HG03066 (cell line): ENCODE data around the gene CSRNP3.
"Not testable (repeated sequence)": the region's sequence is repeated elsewhere in the genome, so short reads cannot be mapped to it uniquely, and the experiment has no call there.

Experiments
- ATAC-seq: cut with Tn5 transposase; IDR thresholded peaks from one replicate; pipeline ENCODE4 v1.9.1; 2021; ENCODE audit warnings: low read depth; ENCODE audit not compliant: unreplicated experiment

Gene CSRNP3

GRCh38 chr2:165582863-165583506, 113.5 kb downstream of the CSRNP3 start:
- ATAC-seq: no peak

DNA sequence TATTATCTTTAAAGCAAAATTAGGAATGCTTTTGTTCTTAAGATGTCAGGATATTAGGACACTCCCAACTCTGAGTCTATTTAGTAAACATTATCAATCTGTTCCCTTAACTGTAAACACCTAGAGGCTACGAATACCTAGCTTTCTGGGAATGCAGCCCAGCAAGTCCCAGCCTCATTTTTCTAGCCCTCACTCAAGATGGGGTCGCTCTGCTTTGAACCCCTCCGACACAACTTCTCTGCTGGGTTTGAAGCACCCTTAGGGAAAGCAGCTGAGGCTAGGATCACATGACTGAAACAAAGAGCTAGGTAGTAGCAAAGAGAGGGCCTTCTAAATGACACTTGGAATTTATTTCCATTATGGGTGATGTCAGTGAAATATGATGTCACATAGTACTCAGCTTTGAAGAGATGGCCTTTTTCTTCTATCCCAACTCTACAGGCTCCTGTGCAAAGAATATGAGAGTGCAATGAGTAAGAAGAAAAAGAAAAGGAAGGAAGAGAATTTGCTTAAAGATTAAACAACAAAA, 114.7 kb downstream of the CSRNP3 start:
- no peak for ATAC-seq

DNA sequence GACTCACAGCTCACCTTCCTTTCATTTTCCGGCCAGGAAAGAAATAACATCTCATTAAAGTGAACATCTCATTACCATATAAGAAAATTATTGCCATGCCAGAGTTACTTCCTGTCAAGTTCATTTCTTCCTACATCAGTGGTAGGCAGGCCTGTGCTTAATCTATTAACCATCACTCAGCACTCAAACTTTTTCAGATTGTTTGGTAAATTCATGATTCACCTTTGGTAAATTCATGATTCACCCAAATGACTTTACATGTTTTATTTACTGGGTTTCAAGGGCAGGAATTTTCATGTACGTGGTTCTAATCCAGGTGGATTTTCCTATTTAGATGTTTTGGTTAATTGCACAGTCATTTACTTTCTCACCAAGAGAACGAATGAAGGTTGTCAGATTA, 116.5 kb downstream of the CSRNP3 start:
- ATAC-seq: no peak

GRCh38 chr2:165587335-165587938, 117.9 kb downstream of the CSRNP3 start:
- ATAC-seq: peak; percentile 72

GRCh38 chr2:165590999-165591398, 121.5 kb downstream of the CSRNP3 start:
- ATAC-seq: not testable (repeated sequence)

DNA sequence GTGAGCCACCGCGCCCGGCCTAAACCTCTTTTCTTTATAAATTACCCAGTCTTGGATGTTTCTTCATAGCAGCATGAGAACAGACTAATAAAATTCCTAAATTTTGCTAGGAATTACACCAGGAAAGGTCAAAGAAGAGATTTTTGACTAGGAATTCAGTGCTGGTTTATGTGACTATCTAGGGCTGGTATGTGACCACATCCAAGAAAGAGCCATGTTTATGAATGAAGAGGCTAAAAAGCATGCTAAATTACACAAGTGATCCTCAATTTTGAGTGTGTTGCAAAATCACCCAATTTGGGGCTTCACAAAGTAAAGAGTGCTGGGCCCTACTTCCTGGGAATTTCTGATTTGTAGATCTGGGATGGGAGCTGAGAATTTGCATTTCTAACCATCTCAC, 123.6 kb downstream of the CSRNP3 start:
- no peak for ATAC-seq

GRCh38 chr2:165594231-165594934, 124.9 kb downstream of the CSRNP3 start:
- no peak for ATAC-seq

- ATAC-seq: peak; percentile 89
These were observed 125.4 kb downstream of the CSRNP3 start for GRCh38 chr2:165594935-165595255.

GRCh38 chr2:165596788-165597187, 127.3 kb downstream of the CSRNP3 start:
- no peak for ATAC-seq

DNA sequence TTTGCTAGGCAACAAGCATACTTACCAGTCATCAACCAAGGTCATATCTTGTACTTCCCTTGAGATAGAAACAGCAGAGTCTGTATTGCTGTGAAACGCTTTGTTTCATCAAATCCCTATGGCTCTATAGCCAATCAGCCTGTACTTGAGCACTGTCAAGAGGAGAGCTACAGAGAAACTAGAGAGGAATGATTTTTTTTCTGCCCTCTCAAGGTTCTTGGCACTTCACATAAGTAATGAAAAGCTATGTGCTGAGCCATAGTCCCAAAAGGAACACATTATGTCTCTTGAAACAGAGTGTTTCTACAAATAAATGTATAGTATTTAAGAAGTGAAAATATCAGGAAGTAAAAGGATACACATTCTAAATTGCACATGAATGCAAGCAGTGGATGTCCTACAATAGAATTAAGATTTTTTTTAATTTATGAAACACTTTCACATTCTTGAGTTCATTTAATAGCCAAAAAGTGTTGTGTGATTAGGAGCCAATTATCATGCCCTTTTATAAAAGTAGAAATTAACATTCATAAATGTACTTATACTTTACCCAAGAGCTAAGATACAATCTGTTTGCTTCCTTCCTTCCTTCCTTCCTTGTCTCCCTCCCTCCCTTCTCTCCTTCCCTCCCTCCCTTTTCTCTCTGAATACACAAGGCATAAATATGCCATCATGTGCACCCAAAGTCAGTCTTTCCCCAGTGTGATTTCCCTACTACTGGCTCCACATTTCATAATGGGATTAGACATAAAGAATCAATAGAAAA, 131.8 kb downstream of the CSRNP3 start:
- ATAC-seq: no peak

GRCh38 chr2:165601928-165602521, 132.5 kb downstream of the CSRNP3 start:
- no peak for ATAC-seq

DNA sequence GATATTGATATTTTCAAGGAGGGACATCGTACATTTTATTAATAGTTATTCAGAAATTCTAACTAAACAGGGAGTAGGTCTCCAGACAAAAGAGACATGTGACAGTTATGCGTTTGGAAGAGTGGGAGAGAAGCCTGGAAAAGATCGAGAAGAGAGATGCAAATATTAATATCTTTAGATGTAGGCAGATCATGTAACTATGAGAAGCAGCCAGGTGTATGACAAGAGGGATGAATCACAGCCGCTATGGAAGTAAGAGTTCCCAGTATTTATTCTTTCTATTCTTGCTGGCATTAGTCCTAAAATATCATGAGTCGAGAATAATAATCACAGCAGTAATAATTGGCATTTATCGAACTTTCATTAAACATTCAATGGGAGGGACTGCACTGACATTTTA, 140.2 kb downstream of the CSRNP3 start:
- ATAC-seq: no peak

- ATAC-seq: no peak
These were observed 141.1 kb downstream of the CSRNP3 start for GRCh38 chr2:165610591-165611029.

DNA sequence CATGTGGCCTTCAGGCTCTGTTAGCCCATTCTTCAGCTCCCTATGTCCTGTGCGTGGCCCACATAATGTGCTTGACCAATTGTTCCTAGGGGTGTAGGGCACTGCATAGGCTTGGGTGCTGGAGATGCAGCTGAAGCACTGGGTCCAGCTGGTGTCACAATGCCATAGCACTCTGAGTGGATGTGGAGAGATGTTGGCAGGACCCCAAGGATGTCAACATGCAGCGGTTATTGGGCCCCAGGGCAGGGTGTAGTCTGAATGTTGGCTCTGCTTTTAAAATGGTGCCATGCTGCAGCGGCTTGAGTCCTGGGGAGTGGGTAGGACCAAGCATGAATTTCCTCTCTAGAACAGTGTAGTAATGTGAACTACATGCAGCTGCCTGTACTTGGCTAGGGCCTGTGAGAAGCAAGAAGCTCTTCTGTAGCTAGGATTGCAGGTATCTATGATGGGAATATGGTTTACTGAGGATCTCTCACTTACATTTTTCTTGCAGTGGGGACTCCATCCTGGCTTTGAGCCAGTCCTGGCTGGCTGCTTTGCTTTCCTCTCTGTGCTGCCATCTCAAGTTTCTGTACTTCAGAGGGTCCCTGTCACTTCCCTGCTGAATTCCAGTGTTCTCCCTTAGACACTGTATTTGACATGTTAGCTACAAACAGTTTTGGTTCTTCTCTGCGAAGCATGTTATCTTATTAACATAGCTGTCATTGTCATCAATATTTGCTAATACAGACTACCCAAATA, 148.4 kb downstream of the CSRNP3 start:
- ATAC-seq: no peak

DNA sequence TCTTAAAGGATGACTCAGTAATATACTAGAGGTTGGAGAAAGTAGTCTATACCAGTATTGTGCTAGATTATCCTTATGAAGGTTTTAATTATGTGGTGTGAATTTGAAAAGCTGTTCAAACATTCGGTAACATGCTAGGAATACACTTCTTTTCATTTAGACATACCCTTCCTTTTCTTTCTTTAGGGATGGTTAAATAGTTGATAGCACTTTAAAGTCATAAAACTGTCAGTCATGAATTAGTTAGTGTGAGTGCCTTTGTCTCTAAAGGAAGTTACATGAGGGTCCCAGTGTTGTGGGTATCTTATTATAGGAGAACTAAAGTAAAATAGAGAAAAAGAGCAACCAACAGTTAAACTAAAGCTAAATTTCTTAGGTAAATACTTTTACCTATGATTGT, 149.3 kb downstream of the CSRNP3 start:
- no peak for ATAC-seq

DNA sequence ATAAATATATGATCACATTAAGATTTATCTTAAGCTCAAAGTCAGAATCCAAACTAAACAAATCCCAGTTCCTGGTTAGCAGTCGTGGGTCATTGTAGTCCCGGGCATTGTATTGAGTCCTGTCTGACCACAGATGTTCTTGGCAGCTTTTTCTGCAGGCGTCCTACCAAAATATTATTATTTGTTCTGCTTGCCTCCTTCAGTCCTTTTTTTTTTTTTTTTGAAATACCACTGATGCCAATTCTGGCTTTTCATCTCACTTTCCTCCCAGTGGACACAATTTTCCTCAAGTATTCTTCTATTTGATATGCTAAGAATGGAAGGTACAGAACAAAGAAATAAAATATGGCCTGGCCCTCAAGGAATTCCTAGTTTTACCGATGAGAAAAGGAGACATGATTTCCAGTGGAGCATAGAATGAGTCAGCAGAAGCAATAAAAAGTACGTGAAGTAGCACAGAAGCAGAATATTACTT, 151.6 kb downstream of the CSRNP3 start:
- ATAC-seq: no peak

- no peak for ATAC-seq
These were observed 153.7 kb downstream of the CSRNP3 start for GRCh38 chr2:165623161-165623560.

DNA sequence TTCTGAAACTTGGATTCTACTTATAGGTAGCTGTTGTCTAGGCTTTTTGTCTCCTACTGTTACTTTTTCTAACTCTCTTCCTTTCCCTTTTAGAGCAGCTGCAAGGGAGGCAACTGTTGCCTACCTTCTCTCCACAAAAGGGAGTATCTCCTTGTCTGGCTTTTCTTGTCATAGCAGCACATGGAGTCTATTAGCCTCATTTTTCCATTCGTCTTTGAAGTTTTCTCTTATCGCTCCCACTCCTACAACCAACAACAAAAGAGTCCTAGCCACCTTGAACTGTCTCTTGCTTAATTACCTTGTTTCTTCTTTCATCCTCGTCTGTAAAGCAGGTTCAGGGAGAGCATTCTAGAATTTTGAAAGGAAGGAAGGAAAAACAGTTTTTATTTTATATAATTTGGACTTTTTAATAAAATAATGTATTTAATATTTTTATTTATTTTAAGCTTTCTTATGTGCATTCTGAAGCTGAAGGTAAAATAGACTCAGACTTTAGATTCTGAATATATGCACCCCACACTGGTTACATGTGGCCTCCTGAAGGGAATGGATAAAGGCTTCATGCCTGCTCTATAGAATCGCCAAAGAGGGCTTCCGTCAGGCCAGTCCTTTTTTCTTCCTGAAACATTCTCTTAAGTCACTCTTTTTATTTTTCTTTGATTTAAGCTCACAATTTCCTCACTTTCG, 154.4 kb downstream of the CSRNP3 start:
- ATAC-seq: no peak

- no peak for ATAC-seq
These were observed 154.9 kb downstream of the CSRNP3 start for GRCh38 chr2:165624470-165624800.
